GM18520 (cell line): ENCODE results near the gene CDK5.
"Not testable (repeated sequence)": the region's sequence is repeated elsewhere in the genome, so short reads cannot be mapped to it uniquely, and the experiment has no call there.

ENCODE experiments used
- ATAC-seq: cut with Tn5 transposase; IDR thresholded peaks from one replicate; pipeline ENCODE4 v1.9.1; 2021; ENCODE audit not compliant: unreplicated experiment

Gene CDK5

GRCh38 chr7:151017370-151017952, 40.2 kb downstream of the CDK5 start:
- no peak for ATAC-seq

- no peak for ATAC-seq
Measured at GRCh38 chr7:151016942-151017341, 40.8 kb downstream of the CDK5 start.

- no peak for ATAC-seq
Measured at GRCh38 chr7:151016505-151016904, 41.2 kb downstream of the CDK5 start.

GRCh38 chr7:151015967-151016366, 41.7 kb downstream of the CDK5 start:
- ATAC-seq, result no peak

GRCh38 chr7:151014950-151015349, 42.7 kb downstream of the CDK5 start:
- no peak for ATAC-seq

GRCh38 chr7:151013733-151014497, 43.8 kb downstream of the CDK5 start:
- no peak for ATAC-seq

- ATAC-seq, result no peak
Measured at GRCh38 chr7:151013356-151013732, 44.4 kb downstream of the CDK5 start.

- ATAC-seq, result no peak
Measured at GRCh38 chr7:151012911-151013347, 44.8 kb downstream of the CDK5 start.

- no peak for ATAC-seq
Measured at GRCh38 chr7:151012031-151012692, 45.5 kb downstream of the CDK5 start.

GRCh38 chr7:151011616-151012015, 46.1 kb downstream of the CDK5 start:
- not testable (repeated sequence) for ATAC-seq

- ATAC-seq, result no peak
Measured at GRCh38 chr7:151011097-151011409, 46.6 kb downstream of the CDK5 start.

GRCh38 chr7:151010307-151011096, 47.2 kb downstream of the CDK5 start:
- ATAC-seq, result no peak

GRCh38 chr7:151010037-151010306, 47.7 kb downstream of the CDK5 start:
- no peak for ATAC-seq

- no peak for ATAC-seq
Measured at GRCh38 chr7:151009327-151010036, 48.2 kb downstream of the CDK5 start.

GRCh38 chr7:151008511-151009323, 49.0 kb downstream of the CDK5 start:
- ATAC-seq, result peak; percentile 72

GRCh38 chr7:151008143-151008510, 49.6 kb downstream of the CDK5 start:
- ATAC-seq, result no peak

- ATAC-seq, result no peak
Measured at GRCh38 chr7:151007469-151007898, 50.2 kb downstream of the CDK5 start.

GRCh38 chr7:151006590-151007300, 51.0 kb downstream of the CDK5 start:
- ATAC-seq, result no peak

GRCh38 chr7:151005566-151005965, 52.1 kb downstream of the CDK5 start:
- no peak for ATAC-seq
